Gastrocnemius medialis (tissue), 4 donors: Measurements from ENCODE around the gene INTU.

Source experiments
- POLR2A ChIP-seq, 2 donors: fragments of 450-650 bp; IDR thresholded peaks; one replicate each; pipeline ENCODE4 v1.6.1; 2017; ENCODE audit warnings: antibody characterized with exemption in 2 of 2, mild to moderate bottlenecking in 2 of 2, moderate library complexity in 2 of 2
- TF ChIP-seq, protein P1 (sequence below), 5 experiments: fragments of 450-650 bp in 3 of 5; fragments of 200-600 bp in 2 of 5; sonication (generic) in 2 of 5; IDR thresholded peaks in 4 of 5; conservative IDR thresholded peaks in 1 of 5; 1 replicate in 4 of 5; 2 replicates in 1 of 5; pipeline ENCODE4 v1.5.1; 2016 to 2019; ENCODE audit warnings: antibody characterized with exemption in 5 of 5, mild to moderate bottlenecking in 3 of 5, moderate library complexity in 3 of 5

DNA sequence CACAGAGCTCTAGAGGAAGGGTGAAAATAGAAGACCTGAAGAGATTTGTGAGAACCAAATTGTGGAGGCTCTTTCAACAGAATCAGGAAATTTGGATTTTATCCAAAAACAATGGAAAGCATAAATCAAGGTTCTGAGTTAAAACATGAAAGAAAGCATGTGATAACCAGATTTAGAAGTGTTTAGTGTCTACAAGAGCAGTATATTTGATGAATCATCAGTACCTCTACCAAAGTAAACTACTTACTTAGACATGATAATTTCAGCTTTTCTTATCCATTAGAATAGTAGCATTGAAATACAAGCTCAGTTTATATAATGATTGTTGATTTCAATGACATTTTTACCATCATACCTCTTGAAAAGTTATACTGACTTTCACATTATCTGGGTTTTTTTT is 25.9 kb upstream of the INTU start:
- TF ChIP-seq, protein P1, sequence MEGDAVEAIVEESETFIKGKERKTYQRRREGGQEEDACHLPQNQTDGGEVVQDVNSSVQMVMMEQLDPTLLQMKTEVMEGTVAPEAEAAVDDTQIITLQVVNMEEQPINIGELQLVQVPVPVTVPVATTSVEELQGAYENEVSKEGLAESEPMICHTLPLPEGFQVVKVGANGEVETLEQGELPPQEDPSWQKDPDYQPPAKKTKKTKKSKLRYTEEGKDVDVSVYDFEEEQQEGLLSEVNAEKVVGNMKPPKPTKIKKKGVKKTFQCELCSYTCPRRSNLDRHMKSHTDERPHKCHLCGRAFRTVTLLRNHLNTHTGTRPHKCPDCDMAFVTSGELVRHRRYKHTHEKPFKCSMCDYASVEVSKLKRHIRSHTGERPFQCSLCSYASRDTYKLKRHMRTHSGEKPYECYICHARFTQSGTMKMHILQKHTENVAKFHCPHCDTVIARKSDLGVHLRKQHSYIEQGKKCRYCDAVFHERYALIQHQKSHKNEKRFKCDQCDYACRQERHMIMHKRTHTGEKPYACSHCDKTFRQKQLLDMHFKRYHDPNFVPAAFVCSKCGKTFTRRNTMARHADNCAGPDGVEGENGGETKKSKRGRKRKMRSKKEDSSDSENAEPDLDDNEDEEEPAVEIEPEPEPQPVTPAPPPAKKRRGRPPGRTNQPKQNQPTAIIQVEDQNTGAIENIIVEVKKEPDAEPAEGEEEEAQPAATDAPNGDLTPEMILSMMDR (IDR thresholded peaks at IDR 0.05 in 4 of 5, conservative IDR thresholded peaks at IDR 0.05 in 1 of 5) = no peak
- TF ChIP-seq POLR2A (IDR thresholded peaks at IDR 0.05) = no peak
